Measurements from ENCODE around the gene GFAP.

Gene GFAP

GRCh38 chr17:44940317-44940716 lies 25.0 kb upstream of the GFAP start:
- Histone ChIP-seq H3K27ac (no peak overlapping the region), H3K4me1 (no peaks in the 10 kb centered on the region), H3K9me3 (ENCODE audit: control insufficient read depth, low read length) (no peaks in the 10 kb centered on the region), H3K4me2 (ENCODE audit: low read length) (no peak overlapping the region), H3K9ac (no peak overlapping the region), H2AFZ (no peak overlapping the region), H3K36me3 (ENCODE audit: control insufficient read depth, insufficient read depth, low read length) (no peaks in the 10 kb centered on the region), H3K79me2 (no peaks in the 10 kb centered on the region), H3K27me3 (ENCODE audit: control insufficient read depth, insufficient read depth, low read length) (no peaks in the 10 kb centered on the region), H3K4me3 (ENCODE audit: low read depth, low read length) (no peak overlapping the region)
- TF ChIP-seq CTCF (IDR thresholded peaks at IDR 0.05), result no peak

GRCh38 chr17:44935116-44935515 lies 19.8 kb upstream of the GFAP start:
- no peak overlapping the region for H3K4me3 ChIP-seq (ENCODE audit: low read depth, low read length)
- H3K9ac ChIP-seq, result no peak overlapping the region
- no peak for TF ChIP-seq CTCF (IDR thresholded peaks at IDR 0.05)
- H3K79me2 ChIP-seq, result no peaks in the 10 kb centered on the region
- no peaks in the 10 kb centered on the region for H3K9me3 ChIP-seq (ENCODE audit: control insufficient read depth, low read length)
- H3K36me3 ChIP-seq (ENCODE audit: control insufficient read depth, insufficient read depth, low read length), result no peaks in the 10 kb centered on the region
- no peaks in the 10 kb centered on the region for H3K27me3 ChIP-seq (ENCODE audit: control insufficient read depth, insufficient read depth, low read length)
- no peaks in the 10 kb centered on the region for H3K4me1 ChIP-seq
- no peak overlapping the region for H2AFZ ChIP-seq
- no peak overlapping the region for H3K4me2 ChIP-seq (ENCODE audit: low read length)
- no peak overlapping the region for H3K27ac ChIP-seq

GRCh38 chr17:44934745-44935105 lies 19.4 kb upstream of the GFAP start:
- no peak overlapping the region for H3K27ac ChIP-seq
- no peak overlapping the region for H2AFZ ChIP-seq
- no peaks in the 10 kb centered on the region for H3K9me3 ChIP-seq (ENCODE audit: control insufficient read depth, low read length)
- no peak overlapping the region for H3K9ac ChIP-seq
- H3K4me2 ChIP-seq (ENCODE audit: low read length), result no peak overlapping the region
- H3K27me3 ChIP-seq (ENCODE audit: control insufficient read depth, insufficient read depth, low read length), result no peaks in the 10 kb centered on the region
- no peak overlapping the region for H3K4me3 ChIP-seq (ENCODE audit: low read depth, low read length)
- H3K79me2 ChIP-seq, result no peaks in the 10 kb centered on the region
- TF ChIP-seq CTCF (IDR thresholded peaks at IDR 0.05), result no peak
- H3K4me1 ChIP-seq, result no peaks in the 10 kb centered on the region
- H3K36me3 ChIP-seq (ENCODE audit: control insufficient read depth, insufficient read depth, low read length), result no peaks in the 10 kb centered on the region

GRCh38 chr17:44933824-44934744 lies 18.8 kb upstream of the GFAP start:
- no peak overlapping the region for H2AFZ ChIP-seq
- H3K36me3 ChIP-seq (ENCODE audit: control insufficient read depth, insufficient read depth, low read length), result no peaks in the 10 kb centered on the region
- no peaks in the 10 kb centered on the region for H3K27me3 ChIP-seq (ENCODE audit: control insufficient read depth, insufficient read depth, low read length)
- H3K4me3 ChIP-seq (ENCODE audit: low read depth, low read length), result no peak overlapping the region
- H3K9me3 ChIP-seq (ENCODE audit: control insufficient read depth, low read length), result no peaks in the 10 kb centered on the region
- no peak overlapping the region for H3K4me2 ChIP-seq (ENCODE audit: low read length)
- H3K9ac ChIP-seq, result no peak overlapping the region
- H3K4me1 ChIP-seq, result no peaks in the 10 kb centered on the region
- H3K27ac ChIP-seq, result no peak overlapping the region
- H3K79me2 ChIP-seq, result no peaks in the 10 kb centered on the region
- no peak for TF ChIP-seq CTCF (IDR thresholded peaks at IDR 0.05)

- no peak overlapping the region for H3K4me2 ChIP-seq (ENCODE audit: low read length)
- no peak overlapping the region for H3K9ac ChIP-seq
- no peak overlapping the region for H3K27ac ChIP-seq
- no peak overlapping the region for H3K4me3 ChIP-seq (ENCODE audit: low read depth, low read length)
- no peaks in the 10 kb centered on the region for H3K36me3 ChIP-seq (ENCODE audit: control insufficient read depth, insufficient read depth, low read length)
- H3K9me3 ChIP-seq (ENCODE audit: control insufficient read depth, low read length), result no peaks in the 10 kb centered on the region
- no peaks in the 10 kb centered on the region for H3K4me1 ChIP-seq
- H2AFZ ChIP-seq, result no peak overlapping the region
- TF ChIP-seq CTCF (IDR thresholded peaks at IDR 0.05), result no peak
- H3K27me3 ChIP-seq (ENCODE audit: control insufficient read depth, insufficient read depth, low read length), result no peaks in the 10 kb centered on the region
- H3K79me2 ChIP-seq, result no peaks in the 10 kb centered on the region
These were observed 17.4 kb upstream of the GFAP start for GRCh38 chr17:44932787-44933097.
